Measurements from ENCODE around the gene EHD2. TPM values are rescaled to one million over a fixed set of nuclear protein-coding genes. Genes with fewer than 3 reads are reported as not detected.
A peak's percentile ranks its signal among the peaks of the same experiment; 100 is the strongest.
"Not testable (repeated sequence)": the region's sequence is repeated elsewhere in the genome, so short reads cannot be mapped to it uniquely, and the experiment has no call there.

The EHD2 gene
- total RNA-seq, 2 experiments from 2014 or later, result not detected

DNA sequence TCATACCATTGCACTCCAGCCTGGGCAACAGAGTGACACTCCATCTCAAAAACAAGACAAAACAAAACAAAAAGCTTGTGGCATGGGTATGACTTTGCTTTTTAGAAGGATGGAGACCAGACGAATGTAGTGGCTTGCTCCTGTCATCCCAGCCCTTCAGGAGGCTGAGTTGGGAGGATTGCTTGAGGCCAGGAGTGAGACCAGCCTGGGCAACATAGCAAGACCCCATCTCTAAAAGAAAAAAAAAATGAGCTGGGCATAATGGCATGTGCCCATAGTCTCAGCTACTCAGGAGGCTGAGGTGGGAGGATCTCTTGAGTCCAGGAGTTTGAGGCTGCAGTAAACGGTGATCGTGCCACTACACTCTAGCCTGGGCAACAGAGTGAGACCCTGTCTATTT, 48.9 kb downstream of the EHD2 start:
- Mint-ChIP-seq H3K4me1 (peaks cover 4% of the 10 kb centered on the region), H3K36me3 (ENCODE audit: low read depth) (peaks cover 19% of the 10 kb centered on the region), H3K9me3 (no peaks in the 10 kb centered on the region), H3K27ac (no peak overlapping the region), H3K27me3 (no peaks in the 10 kb centered on the region), H3K4me3 (no peak overlapping the region)
- ChIA-PET POLR2A (no interaction called here), CTCF (no interaction called here)
- no peak for DNase-seq

DNA sequence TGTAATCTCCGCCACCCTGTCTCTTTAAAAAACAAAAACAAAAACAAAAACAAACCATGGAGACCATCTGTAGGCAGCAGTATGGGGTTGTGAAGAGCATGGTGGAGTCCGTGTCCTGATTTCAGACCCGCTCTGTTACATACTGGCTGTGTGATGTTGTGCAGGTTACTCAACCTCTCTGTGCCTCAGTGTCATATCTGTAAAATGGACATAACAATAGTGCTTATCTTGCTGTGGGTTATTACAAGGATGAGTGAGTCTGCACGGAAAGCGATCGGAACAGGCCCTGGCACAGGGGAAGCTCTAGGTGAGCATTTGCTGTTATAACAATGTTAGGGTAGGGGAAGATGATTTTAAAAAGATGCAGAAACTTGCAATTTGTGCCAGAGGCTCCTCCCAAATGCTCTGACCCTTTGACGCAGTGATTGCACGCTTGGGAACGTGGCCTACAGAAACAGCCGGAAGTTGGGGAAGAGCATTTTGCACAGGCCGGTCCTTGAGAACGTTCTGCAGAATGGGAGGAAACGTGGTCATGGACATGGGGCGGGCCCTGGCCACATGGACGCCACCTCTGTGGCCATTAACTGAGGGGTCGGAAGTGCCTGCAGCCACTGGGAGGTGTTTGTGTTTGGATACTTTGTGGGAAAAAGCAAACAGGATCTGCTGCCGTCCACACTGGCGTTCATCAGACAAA, 49.5 kb downstream of the EHD2 start:
- CTCF ChIA-PET, result interaction anchor here (0.6 kb wide), 1 partner anchor 75 kb away, joined by 3 read pairs; no protein-coding TSS in a partner anchor
- H3K27ac Mint-ChIP-seq, result no peak overlapping the region
- POLR2A ChIA-PET, result no interaction called here
- H3K36me3 Mint-ChIP-seq (ENCODE audit: low read depth), result peaks cover 14% of the 10 kb centered on the region
- no peak for DNase-seq
- no peak overlapping the region for H3K4me3 Mint-ChIP-seq
- H3K4me1 Mint-ChIP-seq, result peaks cover 4% of the 10 kb centered on the region
- no peaks in the 10 kb centered on the region for H3K27me3 Mint-ChIP-seq
- no peaks in the 10 kb centered on the region for H3K9me3 Mint-ChIP-seq

DNA sequence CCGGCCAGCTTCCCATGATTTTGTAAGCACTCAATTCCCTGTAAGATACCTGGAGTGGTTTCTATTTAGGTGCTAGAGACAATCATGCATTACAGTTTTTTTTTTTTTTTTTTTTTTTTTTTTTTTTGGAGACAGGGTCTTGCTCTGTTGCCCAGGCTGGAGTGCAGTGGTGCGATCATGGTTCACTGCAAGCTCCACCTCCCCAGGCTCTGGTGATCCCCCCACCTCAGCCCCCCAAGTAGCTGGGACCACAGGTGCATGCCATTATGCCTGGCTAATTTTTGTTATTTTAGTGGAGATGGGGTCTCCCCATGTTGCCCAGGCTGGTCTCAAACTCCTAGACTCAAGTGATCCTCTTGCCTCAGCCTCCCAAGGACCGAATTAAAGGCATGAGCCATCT, 51.5 kb downstream of the EHD2 start:
- H3K4me1 Mint-ChIP-seq; H3K4me3 Mint-ChIP-seq; H3K9me3 Mint-ChIP-seq; H3K27ac Mint-ChIP-seq; DNase-seq; H3K36me3 Mint-ChIP-seq (ENCODE audit: low read depth); POLR2A ChIA-PET; H3K27me3 Mint-ChIP-seq: not testable (repeated sequence)
- CTCF ChIA-PET, result interaction anchor here (0.5 to 1.8 kb wide), 3 partner anchors 8 to 51 kb away, joined by 3 to 5 read pairs (median 3); partner anchors contain the start of gene NOP53

DNA sequence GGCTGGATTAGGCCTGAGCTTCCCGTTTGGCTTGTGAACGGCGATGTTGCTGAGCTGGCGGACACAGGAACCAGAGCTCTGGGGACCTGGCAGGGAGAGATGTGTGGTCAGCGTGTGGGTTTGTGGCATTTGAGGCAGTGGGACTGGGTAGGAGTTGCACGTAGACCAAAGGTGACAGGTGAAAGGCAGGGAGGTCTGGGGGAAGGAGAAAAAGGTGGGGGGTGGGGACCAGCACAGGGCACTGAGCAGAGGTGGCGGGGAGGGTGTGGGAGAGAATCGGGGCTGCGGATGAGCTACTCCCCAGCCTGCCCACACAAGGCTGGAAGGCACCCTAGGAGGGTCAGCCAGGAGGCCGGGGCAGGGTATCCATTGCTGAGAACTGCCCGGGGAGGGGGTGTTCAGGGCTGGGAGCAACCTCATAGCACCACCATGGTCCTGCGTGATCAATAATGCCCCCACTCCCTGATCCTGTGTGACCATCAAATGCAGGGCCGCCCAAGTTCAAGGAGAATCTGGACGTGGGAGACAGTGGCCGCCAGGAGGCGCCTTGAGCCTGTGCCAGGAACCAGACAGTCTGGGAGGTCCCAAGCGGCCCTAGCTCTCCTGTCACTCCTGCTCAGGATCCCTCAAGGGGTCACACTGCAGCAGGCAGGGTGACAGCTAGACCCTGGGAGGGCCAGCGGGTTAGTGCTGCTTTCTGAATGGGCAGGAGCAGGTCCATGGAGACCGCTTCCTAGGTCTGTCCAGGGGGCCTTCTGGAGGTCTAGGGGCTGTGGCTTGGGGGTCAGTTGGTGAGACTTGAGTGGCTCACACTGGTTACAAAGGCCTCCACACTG, 52.5 kb downstream of the EHD2 start:
- H3K27ac Mint-ChIP-seq, result no peak overlapping the region
- peak; percentile 54 for DNase-seq
- no peaks in the 10 kb centered on the region for H3K9me3 Mint-ChIP-seq
- peaks cover 12% of the 10 kb centered on the region for H3K4me1 Mint-ChIP-seq
- POLR2A ChIA-PET, result no interaction called here
- peaks cover 4% of the 10 kb centered on the region for H3K27me3 Mint-ChIP-seq
- H3K36me3 Mint-ChIP-seq (ENCODE audit: low read depth), result no peaks in the 10 kb centered on the region
- CTCF ChIA-PET, result interaction anchor here (0.6 to 1.8 kb wide), 4 partner anchors 9 to 426 kb away, joined by 3 to 5 read pairs (median 4); partner anchors contain the start of gene NOP53
- H3K4me3 Mint-ChIP-seq, result no peak overlapping the region

DNA sequence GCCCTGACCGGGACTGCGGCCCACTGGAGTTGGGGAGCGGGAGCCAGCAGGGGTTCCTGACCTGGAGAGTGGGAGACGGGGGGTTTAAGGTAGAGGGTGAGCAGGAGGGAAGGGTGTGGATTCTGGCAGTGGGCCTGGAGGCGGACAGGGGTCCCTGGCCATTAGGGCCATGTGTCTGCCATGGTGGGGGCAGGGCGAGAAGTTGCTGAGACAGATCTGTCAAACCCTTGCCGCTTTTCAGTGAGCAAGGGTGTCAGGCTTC, 53.1 kb downstream of the EHD2 start:
- POLR2A ChIA-PET, result no interaction called here
- peaks cover 4% of the 10 kb centered on the region for H3K27me3 Mint-ChIP-seq

DNA sequence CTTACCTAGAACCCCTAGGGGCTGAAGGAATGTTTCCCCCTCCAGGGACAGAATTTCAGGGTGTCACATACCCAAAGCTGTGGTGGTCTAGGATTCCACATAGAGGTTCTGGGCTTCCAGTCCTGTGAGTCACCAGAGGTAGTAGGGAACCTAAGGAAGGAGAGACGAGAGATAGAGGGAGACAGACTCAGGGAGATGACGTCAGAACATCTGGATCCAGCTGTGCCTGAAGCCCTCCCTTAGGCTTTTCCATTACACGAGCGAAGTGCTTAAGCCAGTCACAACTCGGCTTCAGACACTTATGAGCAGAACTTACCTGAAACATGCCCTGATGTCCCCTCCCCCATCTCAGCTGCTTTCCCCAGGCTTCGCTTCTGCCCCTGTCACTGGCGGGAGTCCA, 53.4 kb downstream of the EHD2 start:
- no peak for DNase-seq
- Mint-ChIP-seq H3K27ac (no peak overlapping the region), H3K4me1 (peaks cover 12% of the 10 kb centered on the region), H3K36me3 (ENCODE audit: low read depth) (no peaks in the 10 kb centered on the region), H3K27me3 (peaks cover 6% of the 10 kb centered on the region), H3K4me3 (no peak overlapping the region), H3K9me3 (no peaks in the 10 kb centered on the region)
- ChIA-PET POLR2A (no interaction called here), CTCF (interaction anchor here (0.9 kb wide), 1 partner anchor 330 kb away, joined by 3 read pairs; no protein-coding TSS in a partner anchor)

More for the DNA sequence above, 53.1 kb downstream of the EHD2 start:
- Mint-ChIP-seq H3K9me3 (no peaks in the 10 kb centered on the region), H3K27ac (no peak overlapping the region), H3K4me1 (peaks cover 12% of the 10 kb centered on the region), H3K36me3 (ENCODE audit: low read depth) (no peaks in the 10 kb centered on the region), H3K4me3 (no peak overlapping the region)
- CTCF ChIA-PET, result interaction anchor here (0.6 to 1.8 kb wide), 2 partner anchors 9 to 47 kb away, joined by 4 to 5 read pairs; no protein-coding TSS in a partner anchor
- no peak for DNase-seq

DNA sequence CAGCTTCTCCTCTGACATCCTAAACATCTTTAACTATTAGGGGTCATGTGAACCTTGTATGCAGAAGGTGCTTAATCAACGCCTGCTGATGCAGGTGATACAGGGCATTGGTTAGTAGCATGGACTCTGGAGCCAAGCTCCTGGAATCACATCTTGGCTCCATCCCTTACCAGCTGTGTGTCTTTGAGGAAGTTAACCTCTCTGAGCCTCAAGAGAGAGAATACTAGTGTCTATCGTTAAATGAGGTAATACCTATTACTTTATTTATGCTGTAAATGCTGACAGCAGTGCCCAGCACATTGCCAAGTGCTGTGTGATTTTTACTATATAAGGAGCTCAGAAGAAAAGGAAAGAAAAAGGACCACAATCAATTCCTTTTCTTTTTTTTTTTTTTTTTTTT, 54.1 kb downstream of the EHD2 start:
- Mint-ChIP-seq H3K27me3 (peaks cover 6% of the 10 kb centered on the region), H3K27ac (no peak overlapping the region), H3K9me3 (no peaks in the 10 kb centered on the region), H3K36me3 (ENCODE audit: low read depth) (no peaks in the 10 kb centered on the region), H3K4me1 (peaks cover 12% of the 10 kb centered on the region), H3K4me3 (no peak overlapping the region)
- CTCF ChIA-PET, result interaction anchor here (0.9 to 1.1 kb wide), 2 partner anchors 11 to 331 kb away, joined by 3 to 4 read pairs; partner anchors contain the start of gene SELENOW
- POLR2A ChIA-PET, result no interaction called here
- no peak for DNase-seq

DNA sequence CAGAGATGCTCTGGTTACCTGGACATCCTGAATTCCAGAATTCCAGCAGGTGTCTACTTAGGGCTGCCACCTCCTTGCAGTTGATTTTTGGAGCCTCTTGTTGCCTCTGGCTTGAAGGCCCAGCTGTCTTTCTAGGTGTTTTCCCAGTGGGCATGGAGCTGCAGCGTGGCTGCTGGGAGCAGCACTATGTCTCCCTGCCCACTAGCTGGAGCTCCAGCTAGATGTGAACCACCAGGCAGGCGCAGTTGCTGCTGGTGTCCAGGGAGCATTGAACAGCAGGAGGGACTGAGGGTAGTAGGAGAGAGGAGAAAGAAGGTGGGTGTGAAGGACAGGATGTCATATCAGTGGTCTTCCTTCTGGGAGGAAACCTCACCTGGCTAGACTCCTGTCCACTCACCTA, 55.4 kb downstream of the EHD2 start:
- H3K27me3 Mint-ChIP-seq, result peaks cover 6% of the 10 kb centered on the region
- DNase-seq, result no peak
- H3K36me3 Mint-ChIP-seq (ENCODE audit: low read depth), result no peaks in the 10 kb centered on the region
- POLR2A ChIA-PET, result no interaction called here
- H3K4me3 Mint-ChIP-seq, result no peak overlapping the region
- no peaks in the 10 kb centered on the region for H3K9me3 Mint-ChIP-seq
- no peak overlapping the region for H3K27ac Mint-ChIP-seq
- peaks cover 12% of the 10 kb centered on the region for H3K4me1 Mint-ChIP-seq
- CTCF ChIA-PET, result interaction anchor here (1.1 kb wide), 1 partner anchor 9 kb away, joined by 4 read pairs; the partner anchor contains the start of gene SELENOW

DNA sequence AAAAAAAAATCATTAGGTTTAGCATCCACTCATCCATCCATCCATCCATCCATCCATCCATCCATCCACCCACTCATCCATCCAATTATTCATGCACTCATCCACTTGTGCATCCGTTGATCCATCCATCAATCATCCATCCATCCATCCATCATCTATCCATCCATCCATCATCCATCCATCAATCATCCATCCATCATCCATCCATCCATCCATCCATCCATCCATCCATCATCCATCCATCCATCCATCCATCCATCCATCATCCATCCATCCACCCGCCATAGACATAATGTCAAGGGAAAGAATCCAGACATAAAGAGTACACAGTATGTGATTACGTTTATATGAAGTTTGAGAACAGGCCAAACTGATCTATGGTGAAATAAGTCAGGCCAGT, 56.3 kb downstream of the EHD2 start:
- H3K27ac Mint-ChIP-seq, result no peak overlapping the region
- CTCF ChIA-PET, result no interaction called here
- no peak overlapping the region for H3K4me3 Mint-ChIP-seq
- H3K27me3 Mint-ChIP-seq, result peaks cover 6% of the 10 kb centered on the region
- POLR2A ChIA-PET, result no interaction called here
- H3K36me3 Mint-ChIP-seq (ENCODE audit: low read depth), result no peaks in the 10 kb centered on the region
- H3K4me1 Mint-ChIP-seq, result peaks cover 12% of the 10 kb centered on the region
- H3K9me3 Mint-ChIP-seq, result no peaks in the 10 kb centered on the region
- DNase-seq, result no peak

DNA sequence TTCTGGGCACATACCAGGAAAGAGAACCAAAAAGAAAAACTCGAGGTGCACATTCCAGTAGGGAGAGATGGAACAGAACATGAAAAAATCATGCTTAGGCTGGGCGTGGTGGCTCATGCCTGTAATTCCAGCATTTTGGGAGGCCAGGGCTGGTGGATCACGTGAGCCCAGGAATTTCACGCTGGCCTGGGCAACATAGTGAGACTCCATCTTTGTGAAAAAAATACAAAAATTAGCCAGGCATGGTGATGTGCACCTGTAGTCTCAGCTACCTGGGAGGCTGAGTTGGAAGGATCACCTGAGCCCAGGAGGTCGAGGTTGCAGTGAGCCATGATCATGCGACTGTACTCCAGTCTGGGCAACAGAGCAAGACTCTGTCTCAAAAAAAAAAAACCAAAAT, 58.1 kb downstream of the EHD2 start:
- not testable (repeated sequence) for H3K36me3 Mint-ChIP-seq (ENCODE audit: low read depth)

DNA sequence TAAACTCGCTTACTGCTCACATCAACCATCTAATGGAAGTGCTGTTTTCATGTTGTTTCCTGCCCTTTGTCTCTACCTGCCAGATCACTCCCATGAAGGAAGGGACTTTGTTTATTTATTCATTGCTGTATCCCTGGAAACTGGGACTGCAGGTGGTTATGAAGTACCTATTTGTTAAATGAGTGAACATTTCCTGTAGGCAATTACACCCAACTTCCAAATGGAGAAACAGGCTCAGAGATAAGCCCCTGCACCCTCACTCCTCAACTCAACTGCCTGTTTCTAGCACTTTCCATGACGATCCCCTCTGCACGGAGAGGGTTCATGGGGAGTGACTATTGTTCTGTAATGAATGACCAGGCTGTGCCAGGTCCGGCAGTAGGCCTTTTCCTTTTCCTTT, 63.3 kb downstream of the EHD2 start:
- no peak for DNase-seq
- Mint-ChIP-seq H3K4me1 (peaks cover 31% of the 10 kb centered on the region), H3K9me3 (no peaks in the 10 kb centered on the region), H3K27me3 (peaks cover under 1% of the 10 kb centered on the region), H3K4me3 (peak overlapping the region; percentile 30), H3K27ac (peak overlapping the region; percentile 0), H3K36me3 (ENCODE audit: low read depth) (peaks cover 11% of the 10 kb centered on the region)
- ChIA-PET POLR2A (no interaction called here), CTCF (interaction anchor here (0.7 to 1.1 kb wide), 3 partner anchors 11 to 1061 kb away, joined by 3 read pairs; no protein-coding TSS in a partner anchor)

More for the DNA sequence above, 58.1 kb downstream of the EHD2 start:
- H3K4me3 Mint-ChIP-seq, POLR2A ChIA-PET, H3K27me3 Mint-ChIP-seq, DNase-seq, H3K9me3 Mint-ChIP-seq, H3K4me1 Mint-ChIP-seq, H3K27ac Mint-ChIP-seq, CTCF ChIA-PET: not testable (repeated sequence)

DNA sequence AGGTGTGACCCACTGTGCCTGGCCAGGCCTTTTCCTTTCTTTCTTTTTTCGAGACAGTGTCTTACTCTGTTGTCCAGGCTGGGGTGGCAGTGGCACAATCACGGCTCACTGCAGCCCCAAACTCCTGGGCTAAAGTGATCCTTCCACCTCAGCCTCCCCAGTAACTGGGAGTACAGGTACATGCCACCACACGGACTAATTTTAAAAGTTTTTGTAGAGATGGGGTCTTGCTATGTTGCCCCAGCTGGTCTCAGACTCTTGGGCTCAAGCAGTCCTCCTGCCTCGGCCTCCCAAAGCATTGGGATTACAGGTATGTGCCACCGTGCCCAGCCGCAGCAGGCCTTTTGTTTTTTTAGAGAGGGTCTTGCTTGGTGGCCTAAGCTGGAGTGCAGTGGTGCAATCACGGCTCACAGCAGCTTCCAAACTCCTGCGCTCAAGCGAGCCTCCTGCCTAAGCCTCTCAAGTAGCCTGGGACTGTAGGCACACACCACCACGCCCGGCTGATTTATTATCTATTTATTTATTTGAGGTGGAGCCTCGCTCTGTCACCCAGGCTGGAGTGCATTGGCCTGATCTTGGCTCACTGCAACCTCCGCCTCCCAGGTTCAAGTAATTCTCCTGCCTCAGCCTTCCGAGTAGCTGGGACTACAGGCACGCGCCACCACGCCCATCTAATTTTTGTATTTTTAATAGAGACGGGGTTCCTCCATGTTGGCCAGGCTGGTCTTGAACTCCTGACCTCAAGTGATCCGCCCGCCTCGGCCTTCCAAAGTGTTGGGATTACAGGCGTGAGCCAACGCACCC, 64.2 kb downstream of the EHD2 start:
- CTCF ChIA-PET, result interaction anchor here (0.7 to 1.4 kb wide), 4 partner anchors 10 to 1062 kb away, joined by 3 to 4 read pairs (median 4); no protein-coding TSS in a partner anchor
- POLR2A ChIA-PET, result not testable (repeated sequence)
- H3K27ac Mint-ChIP-seq, result peak overlapping the region; percentile 97

More for the DNA sequence above, 64.2 kb downstream of the EHD2 start:
- Mint-ChIP-seq H3K4me3 (peak overlapping the region; percentile 97), H3K36me3 (ENCODE audit: low read depth) (peaks cover 16% of the 10 kb centered on the region), H3K4me1 (peaks cover 36% of the 10 kb centered on the region)
- H3K27me3 Mint-ChIP-seq, H3K9me3 Mint-ChIP-seq, DNase-seq: not testable (repeated sequence)
